GM12878 (cell line): ENCODE measurements around the gene FBRSL1. TPM values are rescaled to one million over a fixed set of nuclear protein-coding genes. Genes with fewer than 3 reads are reported as not detected.

Source experiments
- BACH1 ChIP-seq: fragments of 450-650 bp; IDR thresholded peaks from 2 replicates; pipeline ENCODE4 v1.6.1; 2017; ENCODE audit warnings: mild to moderate bottlenecking, borderline replicate concordance
- BHLHE40 ChIP-seq, 2 experiments: fragments of 450-650 bp in 1 of 2; IDR thresholded peaks; 2 replicates each; pipeline ENCODE4 v1.6.1; 2011 to 2017; ENCODE audit warnings: low read depth in 2 of 2, borderline replicate concordance in 1 of 2, improper control_type of control experiment in 1 of 2, low read length in 1 of 2, mild to moderate bottlenecking in 1 of 2
- EGR1 ChIP-seq, 2 experiments: IDR thresholded peaks; 1 replicate in 1 of 2; 2 replicates in 1 of 2; pipeline ENCODE4 v1.6.1; 2011 to 2012; ENCODE audit warnings: low read depth in 2 of 2, low read length in 2 of 2, borderline replicate concordance in 1 of 2, mild to moderate bottlenecking in 1 of 2, moderate library complexity in 1 of 2
- MXI1 ChIP-seq: fragments of 150-350 bp; IDR thresholded peaks from 2 replicates; pipeline ENCODE4 v1.6.1; 2011; ENCODE audit warnings: low read depth, mild to moderate bottlenecking, inconsistent platforms, low read length, improper control_type of control experiment
- NFYB ChIP-seq: IDR thresholded peaks from 2 replicates; pipeline ENCODE4 v1.6.1; 2011; ENCODE audit warnings: low read depth, mild to moderate bottlenecking, low read length, improper control_type of control experiment, moderate library complexity; ENCODE audit not compliant: insufficient read depth
- RUNX3 ChIP-seq: IDR thresholded peaks from 2 replicates; pipeline ENCODE4 v1.6.1; 2012; ENCODE audit warnings: low read length, inconsistent platforms
- SPI1 ChIP-seq: IDR thresholded peaks from 2 replicates; pipeline ENCODE4 v1.6.1; 2011; ENCODE audit warnings: low read depth, mild to moderate bottlenecking, low read length, moderate library complexity, borderline replicate concordance; ENCODE audit not compliant: insufficient read depth
- TCF3 ChIP-seq: IDR thresholded peaks from 2 replicates; pipeline ENCODE4 v1.6.1; 2012; ENCODE audit warnings: low read depth, mild to moderate bottlenecking, low read length, borderline replicate concordance; ENCODE audit not compliant: insufficient read depth
- USF1 ChIP-seq: IDR thresholded peaks from 2 replicates; pipeline ENCODE4 v1.6.1; 2011; ENCODE audit warnings: borderline replicate concordance, low read depth, mild to moderate bottlenecking, moderate library complexity, mixed read lengths, low read length; ENCODE audit not compliant: insufficient read depth; ENCODE audit errors: extremely low read length
- YBX1 ChIP-seq: fragments of 450-650 bp; IDR thresholded peaks from 2 replicates; pipeline ENCODE4 v1.6.1; 2016; ENCODE audit warnings: antibody characterized with exemption
- ZNF274 ChIP-seq: IDR thresholded peaks from one replicate; pipeline ENCODE4 v1.8.0; 2011; ENCODE audit not compliant: insufficient read length, insufficient read depth
- polyA plus RNA-seq, 11 experiments: library from polyadenylated mRNA; depleted of rRNA in 4 of 11; unstranded in 6 of 11; stranded (reverse) in 5 of 11; fragments of >200 nt; fragmentation: Nextera tagmentation in 4 of 11; fragmentation: Illumina TruSeq in 1 of 11; extraction: Ambion mirVana in 4 of 11; extraction: Trizol in 1 of 11; gene quantifications; 1 replicate in 1 of 11; 2 replicates in 10 of 11; pipeline versions ENCODE4 v1.2.1 to v1.2.3, GENCODE V29; 2011 to 2016; ENCODE audit warnings: inconsistent platforms in 2 of 11, missing spikeins in 2 of 11, low read depth in 1 of 11
- total RNA-seq, 4 experiments: library from RNA; depleted of rRNA in 3 of 4; stranded (reverse); fragments of >200 nt in 3 of 4; fragmentation: Illumina TruSeq in 1 of 4; extraction: Trizol in 1 of 4; gene quantifications; 2 replicates each; pipeline versions ENCODE4 v1.2.1 to v1.2.3, GENCODE V29; 2013 to 2021
- TF ChIP-seq, protein P1 (sequence below): IDR thresholded peaks from 2 replicates; pipeline ENCODE4 v1.6.1; 2011; ENCODE audit warnings: low read depth, low read length, improper control_type of control experiment, borderline replicate concordance

FBRSL1 gene
- total and polyA plus RNA-seq, 10 of the 15 experiments (the other 5 are each of a cell fraction or from before 2014, with no cell fraction given) = 0.19 to 55.1 (median 4.1) TPM

GRCh38 chr12:132492522-132492921 lies 2.6 kb downstream of the FBRSL1 start (continued):
- TF ChIP-seq EGR1 (IDR thresholded peaks at IDR 0.05; ENCODE audit: borderline replicate concordance in 1 of 2, low read depth in 2 of 2, low read length in 2 of 2) (no peak), BACH1 (peak; percentile 39; the same call in 1 of the 2 replicates), MXI1 (peak; percentile 70; the same call in 1 of the 2 replicates), ZNF274 (no peak), USF1 (peak; percentile 86), SPI1 (0 out of 2 replicates have a peak, but pooled peaks have one; percentile 14), TCF3 (0 out of 2 replicates have a peak, but pooled peaks have one; percentile 55), RUNX3 (peak; percentile 41; the same call in 1 of the 2 replicates), BHLHE40 (IDR thresholded peaks at IDR 0.05; ENCODE audit: borderline replicate concordance in 1 of 2, low read depth in 2 of 2, low read length in 1 of 2) (peak; percentile 91 to 95), YBX1 (no peak), NFYB (0 out of 2 replicates have a peak, but pooled peaks have one; percentile 47)
- TF ChIP-seq, protein P1, sequence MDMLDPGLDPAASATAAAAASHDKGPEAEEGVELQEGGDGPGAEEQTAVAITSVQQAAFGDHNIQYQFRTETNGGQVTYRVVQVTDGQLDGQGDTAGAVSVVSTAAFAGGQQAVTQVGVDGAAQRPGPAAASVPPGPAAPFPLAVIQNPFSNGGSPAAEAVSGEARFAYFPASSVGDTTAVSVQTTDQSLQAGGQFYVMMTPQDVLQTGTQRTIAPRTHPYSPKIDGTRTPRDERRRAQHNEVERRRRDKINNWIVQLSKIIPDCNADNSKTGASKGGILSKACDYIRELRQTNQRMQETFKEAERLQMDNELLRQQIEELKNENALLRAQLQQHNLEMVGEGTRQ = peak; percentile 87
